Natural killer cell (primary cell): Measurements from ENCODE around the gene HSPBP1. TPM values are rescaled to one million over a fixed set of nuclear protein-coding genes. Genes with fewer than 3 reads are reported as not detected.
A peak's percentile ranks its signal among the peaks of the same experiment; 100 is the strongest.

Experiments used
- ATAC-seq, 3 donors: fragments of 150-1000 bp in 2 of 3; fragments of 200-7000 bp in 1 of 3; cut with Tn5 transposase; 1 replicate in 1 of 3; 2 replicates in 2 of 3; pipeline ENCODE4 v1.10.0; 2021; ENCODE audit warnings: mild to moderate bottlenecking in 2 of 3, moderate library complexity in 2 of 3
- DNase-seq, 2 donors: peaks; one replicate each; pipeline versions ENCODE4 v3.0.0 to v3.0.0-alpha.2; 2013 to 2021; ENCODE audit warnings: mixed read lengths in 1 of 2
- H3K27ac ChIP-seq: one replicate; pipeline ENCODE4 v1.5.1; 2013; ENCODE audit warnings: mild to moderate bottlenecking, low read length
- H3K27me3 ChIP-seq: one replicate; pipeline ENCODE4 v1.6.1; 2013; ENCODE audit warnings: low read length; ENCODE audit not compliant: control insufficient read depth, insufficient read depth
- H3K36me3 ChIP-seq: one replicate; pipeline ENCODE4 v1.6.1; 2013; ENCODE audit warnings: low read length; ENCODE audit not compliant: control insufficient read depth, insufficient read depth
- H3K4me1 ChIP-seq: one replicate; pipeline ENCODE4 v1.6.1; 2013; ENCODE audit warnings: low read length; ENCODE audit not compliant: control insufficient read depth, insufficient read depth
- H3K4me3 ChIP-seq: one replicate; pipeline ENCODE4 v1.5.1; 2013; ENCODE audit warnings: low read length
- H3K9me3 ChIP-seq: one replicate; pipeline ENCODE4 v1.6.1; 2013; ENCODE audit warnings: low read length; ENCODE audit not compliant: control insufficient read depth, insufficient read depth
- H3K27ac Mint-ChIP-seq, 2 donors: one replicate each; pipeline ENCODE4 v1.8.0; 2022; ENCODE audit warnings: mild to moderate bottlenecking in 2 of 2, mixed read lengths in 2 of 2, moderate library complexity in 1 of 2
- H3K27me3 Mint-ChIP-seq, 2 donors: one replicate each; pipeline ENCODE4 v1.8.0; 2022; ENCODE audit warnings: low read depth in 2 of 2, mixed read lengths in 2 of 2
- H3K36me3 Mint-ChIP-seq: one replicate; pipeline ENCODE4 v1.8.0; 2022; ENCODE audit warnings: mixed read lengths
- H3K4me1 Mint-ChIP-seq, 2 donors: one replicate each; pipeline ENCODE4 v1.8.0; 2022; ENCODE audit warnings: mixed read lengths in 2 of 2
- H3K4me3 Mint-ChIP-seq: one replicate; pipeline ENCODE4 v1.8.0; 2022; ENCODE audit warnings: mild to moderate bottlenecking, moderate library complexity, mixed read lengths
- H3K9me3 Mint-ChIP-seq, 2 donors: one replicate each; pipeline ENCODE4 v1.8.0; 2022; ENCODE audit warnings: mixed read lengths in 2 of 2
- CTCF ChIP-seq: fragments of 200-600 bp; IDR thresholded peaks from one replicate; pipeline ENCODE4 v1.8.0; 2022; ENCODE audit warnings: antibody characterized with exemption
- WGBS: methylation state at CpG from one replicate; pipeline ENCODE4 v1.1.7; 2013; ENCODE audit warnings: missing lambda C conversion rate; ENCODE audit not compliant: insufficient coverage; 5-methylcytosine and 5-hydroxymethylcytosine counted together
- intact Hi-C: fragments of 100-400 bp; cut with micrococcal nuclease; formaldehyde crosslinking; loops from one replicate; pipeline ENCODE4 v1.14.2; 2022
- total RNA-seq, 4 donors: library from RNA; stranded (reverse); fragments of 120-200 nt in 1 of 4; gene quantifications; one replicate each; pipeline versions ENCODE4 v1.2.3 to v1.2.4, GENCODE V29; 2013 to 2022

The HSPBP1 gene
- total RNA-seq, 3 donors from 2014 or later (not counting 1 experiment from before 2014, with no cell fraction given) = 17.1 to 19.5 (median 18.5) TPM

- H3K9me3 ChIP-seq = no peaks in the 10 kb centered on the region
- Mint-ChIP-seq H3K9me3 (no peaks in the 10 kb centered on the region), H3K27me3 (no peaks in the 10 kb centered on the region), H3K36me3 (no peaks in the 10 kb centered on the region), H3K27ac (no peak overlapping the region), H3K4me3 (no peak overlapping the region), H3K4me1 (peaks cover 0 to 12% of the 10 kb centered on the region in 2 donors)
- DNase-seq (no peak), ATAC-seq (no peak)
- H3K36me3 ChIP-seq = no peaks in the 10 kb centered on the region
- no peak overlapping the region for H3K27ac ChIP-seq
- WGBS = 93% methylated on average over 17 of the region's 17 CpGs
- no peak overlapping the region for H3K4me3 ChIP-seq
- peaks cover 15% of the 10 kb centered on the region for H3K4me1 ChIP-seq
- intact Hi-C loops = no loop called here
- no peaks in the 10 kb centered on the region for H3K27me3 ChIP-seq
- no peak for TF ChIP-seq CTCF
These were observed 26.2 kb upstream of the HSPBP1 start for GRCh38 chr19:55305983-55306562.

GRCh38 chr19:55305491-55305890 lies 25.6 kb upstream of the HSPBP1 start:
- no peaks in the 10 kb centered on the region for H3K9me3 ChIP-seq
- Mint-ChIP-seq H3K9me3 (no peaks in the 10 kb centered on the region), H3K27ac (peak overlapping the region in 1 of 2 donors; percentile 29), H3K36me3 (no peaks in the 10 kb centered on the region), H3K4me3 (no peak overlapping the region), H3K4me1 (peaks cover 0 to 13% of the 10 kb centered on the region in 2 donors), H3K27me3 (no peaks in the 10 kb centered on the region)
- H3K4me3 ChIP-seq = no peak overlapping the region
- peaks cover 15% of the 10 kb centered on the region for H3K4me1 ChIP-seq
- peak; percentile 38 to 74 for DNase-seq
- intact Hi-C loops = no loop called here
- no peaks in the 10 kb centered on the region for H3K36me3 ChIP-seq
- ATAC-seq = peak; percentile 53 to 69 (median 66)
- no peaks in the 10 kb centered on the region for H3K27me3 ChIP-seq
- WGBS = 80% methylated on average over 9 of the region's 9 CpGs
- TF ChIP-seq CTCF = no peak
- no peak overlapping the region for H3K27ac ChIP-seq

- H3K4me3 ChIP-seq = no peak overlapping the region
- 87% methylated on average over 12 of the region's 14 CpGs for WGBS
- H3K27me3 Mint-ChIP-seq = no peaks in the 10 kb centered on the region
- H3K4me3 Mint-ChIP-seq = no peak overlapping the region
- H3K27ac ChIP-seq = no peak overlapping the region
- H3K36me3 Mint-ChIP-seq = no peaks in the 10 kb centered on the region
- DNase-seq (no peak), ATAC-seq (no peak)
- no peaks in the 10 kb centered on the region for H3K36me3 ChIP-seq
- peaks cover 0 to 13% of the 10 kb centered on the region in 2 donors for H3K4me1 Mint-ChIP-seq
- no peak for TF ChIP-seq CTCF
- intact Hi-C loops = no loop called here
- H3K9me3 Mint-ChIP-seq = no peaks in the 10 kb centered on the region
- H3K27me3 ChIP-seq = no peaks in the 10 kb centered on the region
- peaks cover 15% of the 10 kb centered on the region for H3K4me1 ChIP-seq
- peak overlapping the region in 1 of 2 donors; percentile 29 for H3K27ac Mint-ChIP-seq
- H3K9me3 ChIP-seq = no peaks in the 10 kb centered on the region
These were observed 25.1 kb upstream of the HSPBP1 start for GRCh38 chr19:55304980-55305379.
